GM18858 (cell line): ENCODE measurements around the gene RPL36A.

Source experiments
- ATAC-seq: cut with Tn5 transposase; IDR thresholded peaks from one replicate; pipeline ENCODE4 v1.9.1; 2021; ENCODE audit not compliant: unreplicated experiment

RPL36A gene

DNA sequence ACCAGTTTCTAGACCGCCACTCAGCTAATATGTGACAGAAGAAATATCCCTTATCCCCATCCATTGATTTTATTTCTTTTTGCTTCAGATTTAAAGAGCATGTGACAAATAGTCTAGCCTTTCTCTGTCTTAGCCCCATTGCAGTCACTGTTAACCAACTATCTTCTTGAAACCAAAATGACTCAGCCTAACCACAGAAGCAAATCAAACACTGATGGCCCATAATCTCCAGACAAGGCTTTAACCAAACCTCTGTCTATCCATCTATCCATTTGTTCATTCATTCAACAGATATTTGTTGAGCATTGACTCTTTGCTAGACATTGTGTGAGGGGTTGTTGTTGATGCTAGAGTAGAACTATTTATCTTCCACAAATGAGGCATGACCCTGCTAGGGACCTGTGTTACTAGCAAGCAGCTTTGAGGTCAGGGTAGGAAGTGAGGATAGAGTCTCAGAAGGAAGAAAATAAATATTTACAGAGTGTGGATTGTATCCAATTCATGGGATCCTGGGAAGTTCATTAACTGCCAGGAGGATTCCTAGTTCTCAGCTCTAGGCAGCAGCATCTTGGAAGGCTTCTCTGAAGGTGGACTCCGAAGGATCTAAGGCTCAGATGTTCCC is 39.8 kb downstream of the RPL36A start:
- ATAC-seq = peak; percentile 89

DNA sequence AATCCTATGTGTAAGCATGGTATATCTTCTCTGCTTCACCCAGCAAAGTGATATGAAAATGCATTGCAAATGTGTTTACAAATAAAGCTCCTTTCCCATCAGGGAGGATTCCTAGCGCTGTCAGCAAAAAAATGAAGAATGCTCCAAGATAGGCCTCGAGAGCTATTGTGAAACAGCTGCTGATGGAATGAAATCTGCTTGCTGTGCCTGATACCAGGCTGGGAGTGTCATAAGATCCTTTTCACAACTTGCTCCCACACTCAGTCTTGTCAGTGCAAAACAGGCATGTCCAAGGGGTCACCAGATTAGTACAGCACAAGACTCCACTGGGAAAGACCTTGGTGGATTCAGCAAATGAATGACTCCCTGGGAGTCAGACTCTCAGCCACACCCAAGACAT is 51.3 kb downstream of the RPL36A start:
- no peak for ATAC-seq
